GM10248 (cell line): ENCODE measurements around the gene SRL.

Experiments used
- CTCF ChIA-PET: fragments of 300-600 bp; sonication (Branson Sonifier 250); formaldehyde crosslinking; extraction: SDS; loops from one replicate; lab custom pipeline; 2021; ENCODE audit warnings: antibody characterized with exemption; lab: Yijun Ruan, JAX
- POLR2A ChIA-PET: fragments of 350-650 bp; sonication (Branson Sonifier 250); formaldehyde crosslinking; extraction: SDS; loops from one replicate; lab custom pipeline; 2020; ENCODE audit warnings: antibody characterized with exemption; lab: Yijun Ruan, JAX
- DNase-seq: peaks from one replicate; pipeline ENCODE4 v3.0.0; 2012; ENCODE audit errors: extremely low spot score
- TF ChIP-seq, protein P1 (sequence below): IDR thresholded peaks from 2 replicates; pipeline ENCODE4 v1.5.1; 2012; ENCODE audit warnings: mild to moderate bottlenecking, low read depth; ENCODE audit errors: extremely low read depth, missing control alignments, control extremely low read depth

The SRL gene

DNA sequence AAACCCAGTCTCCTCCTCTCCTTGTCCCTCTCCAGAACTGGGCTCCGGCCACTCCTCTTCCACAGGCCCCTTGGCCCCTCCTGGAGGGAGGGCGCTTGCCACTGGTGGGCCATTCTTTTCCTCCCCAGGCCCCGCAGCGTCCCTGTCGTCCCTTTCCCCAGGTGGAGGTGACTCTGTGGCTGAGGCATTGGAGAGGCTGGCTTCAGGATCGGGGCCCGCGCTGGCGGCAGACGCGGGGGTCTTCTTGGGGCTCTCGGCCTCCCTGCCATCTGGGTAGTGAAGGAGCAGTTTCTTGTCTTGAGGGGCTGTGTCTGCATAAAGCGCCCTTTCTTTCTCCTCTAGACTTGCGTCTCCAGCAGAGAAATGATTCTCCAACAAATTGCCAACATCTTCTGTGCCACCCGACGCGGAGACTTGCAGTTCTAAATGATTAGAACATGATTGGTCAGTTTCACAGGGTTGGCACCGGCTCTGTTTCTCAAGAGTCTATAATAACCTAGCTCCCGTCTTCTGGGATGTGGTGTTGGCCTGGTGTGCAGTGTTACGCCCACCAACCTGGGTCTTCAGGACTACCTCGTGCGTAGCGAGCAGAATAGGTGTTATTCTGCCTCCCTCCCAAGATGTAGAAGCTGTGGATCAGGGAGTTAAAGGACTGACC is 34.1 kb downstream of the SRL start:
- TF ChIP-seq, protein P1, sequence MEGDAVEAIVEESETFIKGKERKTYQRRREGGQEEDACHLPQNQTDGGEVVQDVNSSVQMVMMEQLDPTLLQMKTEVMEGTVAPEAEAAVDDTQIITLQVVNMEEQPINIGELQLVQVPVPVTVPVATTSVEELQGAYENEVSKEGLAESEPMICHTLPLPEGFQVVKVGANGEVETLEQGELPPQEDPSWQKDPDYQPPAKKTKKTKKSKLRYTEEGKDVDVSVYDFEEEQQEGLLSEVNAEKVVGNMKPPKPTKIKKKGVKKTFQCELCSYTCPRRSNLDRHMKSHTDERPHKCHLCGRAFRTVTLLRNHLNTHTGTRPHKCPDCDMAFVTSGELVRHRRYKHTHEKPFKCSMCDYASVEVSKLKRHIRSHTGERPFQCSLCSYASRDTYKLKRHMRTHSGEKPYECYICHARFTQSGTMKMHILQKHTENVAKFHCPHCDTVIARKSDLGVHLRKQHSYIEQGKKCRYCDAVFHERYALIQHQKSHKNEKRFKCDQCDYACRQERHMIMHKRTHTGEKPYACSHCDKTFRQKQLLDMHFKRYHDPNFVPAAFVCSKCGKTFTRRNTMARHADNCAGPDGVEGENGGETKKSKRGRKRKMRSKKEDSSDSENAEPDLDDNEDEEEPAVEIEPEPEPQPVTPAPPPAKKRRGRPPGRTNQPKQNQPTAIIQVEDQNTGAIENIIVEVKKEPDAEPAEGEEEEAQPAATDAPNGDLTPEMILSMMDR = no peak
- POLR2A ChIA-PET = no interaction called here
- DNase-seq = no peak
- CTCF ChIA-PET = no interaction called here

DNA sequence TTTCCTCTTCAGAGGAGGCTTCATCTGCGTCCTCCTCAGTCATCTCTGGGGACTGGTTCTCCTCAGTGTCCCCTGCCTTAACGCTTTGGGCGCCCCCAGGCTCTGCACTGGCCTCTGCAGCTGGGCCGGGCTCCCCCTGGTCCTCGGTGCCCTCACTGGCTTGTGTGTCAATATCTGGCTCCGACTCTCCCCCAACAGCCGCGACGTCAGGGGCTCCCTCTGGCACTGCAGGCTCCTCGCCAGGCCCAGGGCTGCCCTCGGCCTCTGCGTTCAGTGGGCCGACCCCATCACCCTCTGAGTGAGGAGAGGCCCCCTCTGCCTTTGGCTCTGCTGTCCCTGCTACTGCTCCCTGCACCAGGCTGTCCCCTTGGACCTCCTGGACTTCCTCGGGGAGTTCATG is 34.7 kb downstream of the SRL start:
- ChIA-PET POLR2A (no interaction called here), CTCF (no interaction called here)
- TF ChIP-seq, protein P1 = no peak
- DNase-seq = no peak

DNA sequence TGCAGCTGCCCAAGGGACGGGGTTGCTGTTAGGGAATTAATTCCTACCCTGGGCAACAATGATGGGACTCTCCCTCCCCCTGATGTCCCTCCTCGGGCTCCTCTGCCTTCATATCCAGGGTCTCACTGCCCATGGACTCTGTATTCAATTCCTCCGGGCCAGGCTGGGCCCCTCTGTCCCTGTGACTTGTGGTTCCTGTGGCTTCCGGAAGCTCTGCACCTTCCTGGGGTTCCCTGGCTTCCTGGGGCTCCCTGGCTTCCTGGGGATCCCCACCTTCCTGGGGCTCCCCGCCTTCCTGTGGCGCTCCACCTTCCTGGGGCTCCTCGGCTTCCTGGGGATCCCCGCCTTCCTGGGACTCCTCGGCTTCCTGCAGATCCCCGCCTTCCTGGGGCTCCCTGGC is 35.2 kb downstream of the SRL start:
- TF ChIP-seq, protein P1 = no peak
- ChIA-PET POLR2A (no interaction called here), CTCF (interaction anchor here (1.1 kb wide), 1 partner anchor 11 kb away, joined by 3 read pairs; no protein-coding TSS in a partner anchor)
- no peak for DNase-seq

DNA sequence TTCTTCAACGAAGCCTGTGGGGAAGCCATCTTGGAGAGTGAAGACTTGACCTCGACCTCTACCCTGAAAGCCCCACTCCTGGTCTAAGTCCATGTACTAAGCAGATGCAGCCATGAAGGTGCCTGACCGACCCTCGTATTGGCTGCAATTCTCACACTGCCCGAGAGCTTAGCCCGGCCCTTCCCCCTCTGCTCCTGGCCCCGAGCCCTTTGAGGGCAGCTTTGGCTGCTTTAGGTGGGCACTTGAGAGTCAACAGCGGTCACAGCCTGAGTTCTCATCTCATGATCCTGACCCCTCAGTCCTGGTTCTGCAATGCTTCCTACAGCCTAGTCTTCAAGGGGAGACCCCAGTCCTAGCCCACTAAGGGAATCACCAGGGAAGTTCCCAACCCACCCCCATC is 35.9 kb downstream of the SRL start:
- TF ChIP-seq, protein P1 = no peak
- CTCF ChIA-PET = interaction anchor here (1.1 kb wide), 1 partner anchor 12 kb away, joined by 3 read pairs; no protein-coding TSS in a partner anchor
- POLR2A ChIA-PET = no interaction called here
- DNase-seq = no peak

DNA sequence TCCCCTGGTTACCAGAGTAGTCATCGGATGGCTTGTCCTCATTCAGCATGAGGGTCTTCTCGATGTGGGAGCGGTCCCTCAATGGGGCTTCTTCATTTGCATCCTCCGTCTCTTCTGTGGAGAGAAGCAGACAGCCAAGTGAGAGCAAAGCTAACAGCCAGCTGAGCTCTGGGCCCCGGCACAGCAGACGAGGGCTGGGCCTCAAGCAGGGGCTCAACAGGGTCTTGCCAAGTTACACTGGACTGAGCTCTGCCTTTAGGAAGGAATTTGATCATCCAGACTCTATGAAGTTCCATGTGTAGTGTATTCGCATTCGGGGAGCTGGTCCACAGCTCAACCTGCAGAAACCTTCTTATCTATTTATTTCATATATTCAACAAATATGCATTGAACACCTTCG is 37.4 kb downstream of the SRL start:
- TF ChIP-seq, protein P1 = no peak
- no peak for DNase-seq
- ChIA-PET CTCF (interaction anchor here (1.5 to 2.5 kb wide), 2 partner anchors 10 to 49 kb away, joined by 3 to 7 read pairs; no protein-coding TSS in a partner anchor), POLR2A (interaction anchor here (0.6 kb wide), 1 partner anchor 483 kb away, joined by 3 read pairs; no protein-coding TSS in a partner anchor)

DNA sequence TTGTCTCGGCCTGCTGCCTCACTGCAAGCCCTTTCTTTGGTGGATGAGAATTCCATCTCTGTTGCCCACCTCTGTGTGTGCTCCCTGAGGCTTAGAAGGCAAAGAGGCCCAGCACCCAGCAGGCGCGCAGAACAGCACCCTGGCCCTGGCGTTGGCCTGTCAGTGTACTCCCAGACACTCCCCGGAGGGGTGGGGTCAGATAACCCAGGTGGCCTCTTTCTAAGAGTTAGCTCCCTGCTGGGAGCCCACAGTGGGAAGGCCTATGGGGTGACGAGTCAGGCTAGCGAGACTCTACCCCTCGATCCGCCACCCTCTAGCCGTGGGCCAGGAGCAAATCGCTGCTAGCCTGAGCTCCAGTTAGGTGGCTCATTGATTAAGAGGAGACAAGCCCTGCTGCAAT is 38.1 kb downstream of the SRL start:
- TF ChIP-seq, protein P1 = no peak
- ChIA-PET POLR2A (no interaction called here), CTCF (interaction anchor here (1.5 to 2.5 kb wide), 2 partner anchors 9 to 50 kb away, joined by 3 to 7 read pairs; no protein-coding TSS in a partner anchor)
- DNase-seq = no peak
